Endothelial cell of umbilical vein (primary cell): ENCODE data around the gene DNAJC17.

Experiments used
- EZH2 ChIP-seq: IDR thresholded peaks from 2 replicates; pipeline ENCODE4 v1.6.1; 2012; ENCODE audit warnings: borderline replicate concordance, low read depth, mild to moderate bottlenecking, moderate library complexity, low read length, inconsistent platforms; ENCODE audit not compliant: severe bottlenecking
- FOS ChIP-seq: IDR thresholded peaks from 2 replicates; pipeline ENCODE4 v1.6.1; 2011; ENCODE audit warnings: mild to moderate bottlenecking, low read length, moderate library complexity, borderline replicate concordance; ENCODE audit not compliant: insufficient read depth
- MAX ChIP-seq: IDR thresholded peaks from 2 replicates; pipeline ENCODE4 v1.6.1; 2011; ENCODE audit not compliant: insufficient read depth, insufficient read length
- POLR2A ChIP-seq: IDR thresholded peaks from 2 replicates; pipeline ENCODE4 v1.6.1; 2012; ENCODE audit warnings: low read depth, mild to moderate bottlenecking, control low read depth, low read length
- POLR2AphosphoS5 ChIP-seq: IDR thresholded peaks from 2 replicates; pipeline ENCODE4 v1.6.1; 2012; ENCODE audit warnings: low read depth, mild to moderate bottlenecking, control low read depth, low read length, moderate library complexity; ENCODE audit not compliant: insufficient read depth
- TF ChIP-seq, protein P1 (sequence below), 2 donors: IDR thresholded peaks; 1 replicate in 1 of 2; 2 replicates in 1 of 2; pipeline ENCODE4 v1.5.1; 2011; ENCODE audit warnings: low read length in 2 of 2, mild to moderate bottlenecking in 2 of 2, moderate library complexity in 2 of 2, control low read depth in 1 of 2, inconsistent platforms in 1 of 2, low read depth in 1 of 2; ENCODE audit not compliant: insufficient read depth in 1 of 2; ENCODE audit errors: extremely low read depth in 1 of 2

GRCh38 chr15:40770147-40770721, 37.0 kb downstream of the DNAJC17 start:
- TF ChIP-seq FOS (no peak), MAX (no peak), POLR2A (no peak), EZH2 (no peak), POLR2AphosphoS5 (no peak)
- TF ChIP-seq, protein P1, sequence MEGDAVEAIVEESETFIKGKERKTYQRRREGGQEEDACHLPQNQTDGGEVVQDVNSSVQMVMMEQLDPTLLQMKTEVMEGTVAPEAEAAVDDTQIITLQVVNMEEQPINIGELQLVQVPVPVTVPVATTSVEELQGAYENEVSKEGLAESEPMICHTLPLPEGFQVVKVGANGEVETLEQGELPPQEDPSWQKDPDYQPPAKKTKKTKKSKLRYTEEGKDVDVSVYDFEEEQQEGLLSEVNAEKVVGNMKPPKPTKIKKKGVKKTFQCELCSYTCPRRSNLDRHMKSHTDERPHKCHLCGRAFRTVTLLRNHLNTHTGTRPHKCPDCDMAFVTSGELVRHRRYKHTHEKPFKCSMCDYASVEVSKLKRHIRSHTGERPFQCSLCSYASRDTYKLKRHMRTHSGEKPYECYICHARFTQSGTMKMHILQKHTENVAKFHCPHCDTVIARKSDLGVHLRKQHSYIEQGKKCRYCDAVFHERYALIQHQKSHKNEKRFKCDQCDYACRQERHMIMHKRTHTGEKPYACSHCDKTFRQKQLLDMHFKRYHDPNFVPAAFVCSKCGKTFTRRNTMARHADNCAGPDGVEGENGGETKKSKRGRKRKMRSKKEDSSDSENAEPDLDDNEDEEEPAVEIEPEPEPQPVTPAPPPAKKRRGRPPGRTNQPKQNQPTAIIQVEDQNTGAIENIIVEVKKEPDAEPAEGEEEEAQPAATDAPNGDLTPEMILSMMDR (IDR thresholded peaks at IDR 0.05; ENCODE audit: extremely low read depth in 1 of 2, insufficient read depth in 1 of 2, low read depth in 1 of 2, low read length in 2 of 2), result no peak
